Endothelial cell of umbilical vein (primary cell): ENCODE results near the gene PTTG1IP. TPM values are rescaled to one million over a fixed set of nuclear protein-coding genes. Genes with fewer than 3 reads are reported as not detected.
"Not testable (repeated sequence)": the region's sequence is repeated elsewhere in the genome, so short reads cannot be mapped to it uniquely, and the experiment has no call there.

Experiments
- BruUV-seq: library from RNA; stranded (reverse); fragments of 400-500 nt; replicated peaks from 2 replicates; lab custom pipeline; 2021; lab: Mats Ljungman, UMichigan
- CTCF ChIA-PET: fragments of 300-600, 350-600 bp; sonication (Branson Sonifier 250); formaldehyde crosslinking; loops from one replicate; lab custom pipeline; 2021; ENCODE audit warnings: antibody characterized with exemption, inconsistent platforms; lab: Charles Lee
- POLR2A ChIA-PET: fragments of 300-600, 350-600 bp; sonication (Branson Sonifier 250); formaldehyde crosslinking; loops from one replicate; lab custom pipeline; 2021; ENCODE audit warnings: antibody characterized with exemption, inconsistent platforms; lab: Charles Lee
- DNase-seq: peaks from one replicate; pipeline ENCODE4 v3.0.0-alpha.2; 2011; ENCODE audit warnings: low read depth, low spot score
- FAIRE-seq: peaks from 2 replicates; lab custom pipeline; 2011; peaks lifted over from hg19 to GRCh38; lab: Jason Lieb, UNC
- H2AFZ ChIP-seq: 2 replicates; pipeline ENCODE4 v1.6.0; 2012; ENCODE audit warnings: low read depth, low read length, control low read depth, inconsistent platforms
- H3K27ac ChIP-seq: 2 replicates; pipeline ENCODE4 v1.5.1; 2011; ENCODE audit warnings: low read depth, mild to moderate bottlenecking, control low read depth, low read length, moderate library complexity; ENCODE audit not compliant: insufficient read depth
- H3K27me3 ChIP-seq, 2 experiments: 2 replicates each; pipeline versions ENCODE4 v1.6.0 to v1.6.1; 2011; ENCODE audit warnings: low read length in 2 of 2, mixed read lengths in 1 of 2; ENCODE audit not compliant: control insufficient read depth in 2 of 2, insufficient read depth in 2 of 2
- H3K36me3 ChIP-seq, 2 experiments: 2 replicates in 1 of 2; 3 replicates in 1 of 2; pipeline ENCODE4 v1.5.1; 2011; ENCODE audit warnings: low read length in 2 of 2, mild to moderate bottlenecking in 1 of 2, moderate library complexity in 1 of 2; ENCODE audit not compliant: control insufficient read depth in 2 of 2, insufficient read depth in 2 of 2; ENCODE audit errors: extremely low read depth in 1 of 2
- H3K4me1 ChIP-seq: 3 replicates; pipeline ENCODE4 v1.5.1; 2011; ENCODE audit warnings: mild to moderate bottlenecking, low read length; ENCODE audit not compliant: control insufficient read depth, insufficient read depth; ENCODE audit errors: extremely low read depth
- H3K4me2 ChIP-seq: 2 replicates; pipeline ENCODE4 v1.6.1; 2011; ENCODE audit warnings: low read length, control low read depth, mixed read lengths; ENCODE audit not compliant: insufficient read depth
- H3K4me3 ChIP-seq, 3 experiments: fragments of 200-600 bp in 1 of 3; sonication (generic), shearing (Covaris generic) in 1 of 3; replicated peaks in 1 of 3; 2 replicates each; pipeline ENCODE4 v1.5.1; 2011 to 2016; ENCODE audit warnings: control low read depth in 3 of 3, low read length in 3 of 3, mild to moderate bottlenecking in 2 of 3, inconsistent platforms in 1 of 3, low read depth in 1 of 3, moderate library complexity in 1 of 3; ENCODE audit not compliant: insufficient read depth in 1 of 3
- H3K79me2 ChIP-seq: 2 replicates; pipeline ENCODE4 v1.6.0; 2012; ENCODE audit warnings: low read length, inconsistent platforms; ENCODE audit not compliant: control insufficient read depth, insufficient read depth
- H3K9ac ChIP-seq: replicated peaks from 2 replicates; pipeline ENCODE3; 2011; ENCODE audit warnings: low read length, control low read depth; ENCODE audit not compliant: insufficient read depth; ENCODE audit errors: extremely low read depth
- H3K9me1 ChIP-seq: replicated peaks from 3 replicates; pipeline ENCODE4 v1.6.0; 2011; ENCODE audit warnings: mild to moderate bottlenecking, low read length; ENCODE audit not compliant: control insufficient read depth, insufficient read depth; ENCODE audit errors: extremely low read depth
- H3K9me3 ChIP-seq: replicated peaks from 2 replicates; pipeline ENCODE4 v1.5.1; 2012; ENCODE audit warnings: low read length, inconsistent platforms; ENCODE audit not compliant: control insufficient read depth, insufficient read depth
- H4K20me1 ChIP-seq: replicated peaks from 2 replicates; pipeline ENCODE3; 2011; ENCODE audit warnings: mild to moderate bottlenecking, low read length; ENCODE audit not compliant: control insufficient read depth, insufficient read depth; ENCODE audit errors: extremely low read depth
- EZH2 ChIP-seq: IDR thresholded peaks from 2 replicates; pipeline ENCODE4 v1.6.1; 2012; ENCODE audit warnings: borderline replicate concordance, low read depth, mild to moderate bottlenecking, moderate library complexity, low read length, inconsistent platforms; ENCODE audit not compliant: severe bottlenecking
- JUN ChIP-seq: IDR thresholded peaks from 2 replicates; pipeline ENCODE4 v1.6.1; 2011; ENCODE audit warnings: borderline replicate concordance, low read depth; ENCODE audit not compliant: insufficient read length, insufficient read depth
- dilution Hi-C: fragments of 300-500 bp; cut with MboI; formaldehyde crosslinking; loops from one replicate; pipeline ENCODE4 v1.15.0; 2019; ENCODE audit warnings: low sequenced_read_pairs; ENCODE audit not compliant: extremely low pct_ligation_motif_present
- intact Hi-C: fragments of 100-400 bp; cut with micrococcal nuclease; formaldehyde crosslinking; loops from one replicate; pipeline ENCODE4 v1.10.0; 2022
- polyA plus RNA-seq, 4 experiments: library from polyadenylated mRNA; depleted of rRNA in 3 of 4; stranded (reverse) in 3 of 4; unstranded in 1 of 4; fragments of >200 nt; gene quantifications; 2 replicates each; pipeline versions ENCODE4 v1.2.1 to v1.2.3, GENCODE V29; 2011 to 2012; ENCODE audit warnings: missing spikeins in 1 of 4
- total RNA-seq: library from RNA; stranded (reverse); gene quantifications from 2 replicates; pipeline ENCODE4 v1.2.3, GENCODE V29; 2021

PTTG1IP gene
- total and polyA plus RNA-seq, 2 donors (not counting 3 experiments of a cell fraction or from before 2014, with no cell fraction given): 342 to 415 TPM

GRCh38 chr21:44833663-44834062 is 39.8 kb downstream of the PTTG1IP start:
- Histone ChIP-seq H3K4me2 (no peak overlapping the region), H2AFZ (no peak overlapping the region), H3K9me3 (peaks cover 2% of the 10 kb centered on the region), H4K20me1 (no peaks in the 10 kb centered on the region), H3K27me3 (peaks cover 0 to 12% of the 10 kb centered on the region in 2 experiments), H3K4me1 (no peaks in the 10 kb centered on the region), H3K9me1 (no peaks in the 10 kb centered on the region), H3K36me3 (no peaks in the 10 kb centered on the region), H3K79me2 (no peaks in the 10 kb centered on the region), H3K9ac (no peak overlapping the region), H3K27ac (no peak overlapping the region), H3K4me3 (no peak overlapping the region)
- intact Hi-C loops: no loop called here
- DNase-seq (no peak), FAIRE-seq (no peak)
- CTCF ChIA-PET: no interaction called here
- no TSS peak for BruUV-seq
- POLR2A ChIA-PET: no interaction called here
- dilution Hi-C loops: no loop called here
- peak; percentile 29 for TF ChIP-seq JUN
- TF ChIP-seq EZH2: no peak

GRCh38 chr21:44832516-44833255 is 40.8 kb downstream of the PTTG1IP start:
- POLR2A ChIA-PET, BruUV-seq, H3K79me2 ChIP-seq, H3K9me3 ChIP-seq, H3K9ac ChIP-seq, H3K4me1 ChIP-seq, H3K36me3 ChIP-seq, H3K4me3 ChIP-seq, H4K20me1 ChIP-seq, dilution Hi-C loops, DNase-seq, H2AFZ ChIP-seq, intact Hi-C loops, CTCF ChIA-PET, H3K4me2 ChIP-seq, H3K27ac ChIP-seq, FAIRE-seq, H3K9me1 ChIP-seq: not testable (repeated sequence)
- H3K27me3 ChIP-seq: peaks cover 0 to 12% of the 10 kb centered on the region in 2 experiments
